Naive B cell (primary cell): ENCODE results near the gene DLD. TPM values are rescaled to one million over a fixed set of nuclear protein-coding genes. Genes with fewer than 3 reads are reported as not detected.

Experiments
- ATAC-seq, 2 donors: fragments of 150-1000 bp; cut with Tn5 transposase; 2 replicates each; pipeline ENCODE4 v1.10.0; 2021; ENCODE audit warnings: low read depth in 2 of 2, mild to moderate bottlenecking in 2 of 2, moderate library complexity in 2 of 2
- DNase-seq: peaks from one replicate; pipeline ENCODE4 v3.0.0; 2022
- H3K27ac Mint-ChIP-seq, 6 donors: one replicate each; pipeline ENCODE4 v1.8.0; 2020 to 2022; ENCODE audit warnings: mild to moderate bottlenecking in 6 of 6, mixed read lengths in 6 of 6, moderate library complexity in 5 of 6, inconsistent platforms in 2 of 6
- H3K27me3 Mint-ChIP-seq, 3 donors: one replicate each; pipeline ENCODE4 v1.8.0; 2021 to 2022; ENCODE audit warnings: mixed read lengths in 3 of 3, mild to moderate bottlenecking in 1 of 3
- H3K36me3 Mint-ChIP-seq, 2 donors: one replicate each; pipeline ENCODE4 v1.8.0; 2020 to 2022; ENCODE audit warnings: mixed read lengths in 2 of 2, inconsistent platforms in 1 of 2, mild to moderate bottlenecking in 1 of 2
- H3K4me1 Mint-ChIP-seq, 3 donors: one replicate each; pipeline ENCODE4 v1.8.0; 2020 to 2022; ENCODE audit warnings: mixed read lengths in 3 of 3, inconsistent platforms in 1 of 3, mild to moderate bottlenecking in 1 of 3, moderate library complexity in 1 of 3
- H3K4me3 Mint-ChIP-seq, 8 donors: one replicate each; pipeline ENCODE4 v1.8.0; 2020 to 2022; ENCODE audit warnings: mild to moderate bottlenecking in 8 of 8, mixed read lengths in 8 of 8, moderate library complexity in 8 of 8, inconsistent platforms in 2 of 8
- H3K9me3 Mint-ChIP-seq, 7 donors: one replicate each; pipeline ENCODE4 v1.8.0; 2020 to 2022; ENCODE audit warnings: mixed read lengths in 7 of 7, mild to moderate bottlenecking in 5 of 7, inconsistent platforms in 2 of 7, moderate library complexity in 1 of 7
- polyA plus RNA-seq, 6 donors: library from polyadenylated mRNA; unstranded; fragments of 300-500 nt; fragmentation: Illumina TruSeq; gene quantifications; one replicate each; pipeline ENCODE4 v1.2.3, GENCODE V29; 2021; ENCODE audit warnings: low read depth in 6 of 6

The DLD gene
- polyA plus RNA-seq, 6 donors from 2014 or later, result 35.3 to 49.5 (median 42.9) TPM

GRCh38 chr7:107933386-107934013 is 42.5 kb downstream of the DLD start:
- peak overlapping the region in 2 of 6 donors; percentile 48 to 73 for H3K27ac Mint-ChIP-seq

DNA sequence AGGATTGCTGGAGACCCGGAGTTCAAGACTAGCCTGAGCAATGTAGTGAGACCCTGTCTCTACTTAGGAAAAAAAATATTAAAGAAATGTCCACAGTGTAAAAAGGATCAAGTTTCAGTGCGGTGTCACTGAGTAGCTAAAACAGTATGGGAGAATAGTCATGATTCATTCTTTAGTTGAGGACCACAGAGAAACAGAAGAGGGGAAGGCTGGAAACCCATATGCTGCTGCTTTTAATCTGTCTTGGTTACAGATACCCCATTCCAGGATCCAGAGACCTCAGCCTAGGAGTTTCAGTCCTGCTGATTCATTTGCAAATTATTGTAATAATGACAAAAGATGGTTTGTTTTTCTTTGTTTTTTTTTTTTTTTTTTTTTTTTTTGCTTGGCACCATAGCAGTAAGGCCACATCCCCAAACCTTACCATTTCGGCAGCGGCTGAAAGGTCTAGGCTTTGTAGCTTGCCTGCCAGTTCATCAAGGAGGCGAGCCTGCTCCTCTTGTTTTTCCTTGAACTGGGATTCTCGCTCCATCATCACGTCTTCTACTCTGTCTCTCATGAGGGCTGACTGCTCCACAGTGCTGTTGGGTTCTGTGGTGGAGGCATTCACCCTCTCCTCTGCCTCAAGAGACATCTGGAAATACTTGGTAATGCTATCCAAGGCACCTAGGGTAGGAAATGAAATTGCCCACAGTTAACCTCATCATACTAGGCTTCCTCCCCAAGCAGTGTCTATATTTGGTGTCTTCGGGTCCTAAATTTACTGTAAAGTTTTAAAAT is 44.2 kb downstream of the DLD start:
- DNase-seq (no peak), ATAC-seq (no peak)
- Mint-ChIP-seq H3K36me3 (no peaks in the 10 kb centered on the region), H3K27ac (peak overlapping the region in 2 of 6 donors; percentile 13 to 86), H3K4me3 (no peak overlapping the region), H3K9me3 (no peaks in the 10 kb centered on the region), H3K27me3 (no peaks in the 10 kb centered on the region), H3K4me1 (no peaks in the 10 kb centered on the region)

More at GRCh38 chr7:107933386-107934013, 42.5 kb downstream of the DLD start:
- Mint-ChIP-seq H3K27me3 (no peaks in the 10 kb centered on the region), H3K36me3 (no peaks in the 10 kb centered on the region), H3K4me1 (no peaks in the 10 kb centered on the region), H3K4me3 (no peak overlapping the region), H3K9me3 (no peaks in the 10 kb centered on the region)
- ATAC-seq (no peak), DNase-seq (no peak)

DNA sequence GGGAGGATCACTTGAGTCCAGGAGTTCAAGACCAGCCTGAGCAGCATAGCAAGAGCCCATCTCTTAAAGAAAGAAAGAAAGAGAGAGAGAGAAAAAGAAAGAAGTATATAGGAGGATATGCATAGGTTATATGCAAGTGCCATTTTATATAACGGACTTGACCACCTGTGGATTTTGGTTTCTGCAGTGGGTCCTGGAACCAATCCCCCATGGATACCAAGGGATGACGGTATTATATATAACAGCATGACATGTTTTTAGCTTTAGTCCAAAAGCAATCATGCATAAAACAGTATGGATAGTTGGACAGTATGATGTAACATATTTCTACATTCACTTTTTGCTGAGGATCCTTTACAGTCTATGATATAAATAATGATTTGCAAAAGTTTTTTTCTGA is 45.3 kb downstream of the DLD start:
- ATAC-seq (no peak), DNase-seq (no peak)
- H3K36me3 Mint-ChIP-seq, result peaks cover 0 to 7% of the 10 kb centered on the region in 2 donors
- H3K9me3 Mint-ChIP-seq, result no peaks in the 10 kb centered on the region
- H3K27ac Mint-ChIP-seq, result peak overlapping the region in 1 of 6 donors; percentile 44
- H3K4me1 Mint-ChIP-seq, result no peaks in the 10 kb centered on the region
- no peaks in the 10 kb centered on the region for H3K27me3 Mint-ChIP-seq
- H3K4me3 Mint-ChIP-seq, result no peak overlapping the region

GRCh38 chr7:107937531-107937930 is 46.5 kb downstream of the DLD start:
- Mint-ChIP-seq H3K36me3 (peaks cover 0 to 12% of the 10 kb centered on the region in 2 donors), H3K9me3 (no peaks in the 10 kb centered on the region), H3K27me3 (no peaks in the 10 kb centered on the region), H3K4me1 (no peaks in the 10 kb centered on the region), H3K27ac (no peak overlapping the region), H3K4me3 (no peak overlapping the region)
- DNase-seq (no peak), ATAC-seq (no peak)

DNA sequence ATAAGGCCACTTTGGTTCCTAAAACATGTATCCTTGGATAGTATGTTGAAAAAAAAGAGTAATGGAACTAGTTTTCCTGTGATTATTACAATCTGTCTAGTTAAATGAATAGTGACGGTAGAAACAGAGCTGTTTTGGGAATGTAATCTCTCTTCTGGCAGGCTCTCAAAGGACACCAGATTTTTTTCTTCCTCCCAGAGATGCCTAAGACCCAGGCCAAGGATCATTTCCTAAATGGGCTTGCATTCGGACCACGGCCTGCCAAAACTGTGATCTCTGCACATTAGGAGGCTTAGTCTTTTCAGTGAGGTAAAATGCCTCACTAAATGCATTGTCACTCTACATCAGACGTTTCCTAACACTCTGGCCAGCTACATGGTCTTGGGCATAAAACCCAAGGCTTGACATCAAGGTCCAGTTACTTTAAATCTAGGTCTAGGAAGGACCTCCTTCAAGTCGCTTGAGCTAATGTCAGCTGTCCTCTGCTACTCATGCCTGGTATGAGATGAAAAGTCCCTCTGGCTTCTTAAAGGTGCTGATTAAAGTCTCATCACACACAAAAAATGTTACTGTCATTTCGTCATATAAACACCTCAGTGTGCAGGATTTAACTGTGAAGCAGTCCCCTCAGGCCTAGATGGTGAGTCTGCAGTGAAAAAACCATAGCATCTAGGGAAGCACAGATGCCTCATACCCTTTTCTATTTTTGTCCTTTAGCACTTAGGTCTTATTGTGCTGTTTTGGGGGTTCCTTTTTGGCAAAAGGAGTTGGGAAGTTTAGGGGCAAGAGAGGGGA is 47.7 kb downstream of the DLD start:
- H3K9me3 Mint-ChIP-seq, result no peaks in the 10 kb centered on the region
- ATAC-seq (no peak), DNase-seq (no peak)
- H3K27ac Mint-ChIP-seq, result peak overlapping the region in 1 of 6 donors; percentile 56
- no peaks in the 10 kb centered on the region for H3K4me1 Mint-ChIP-seq
- no peak overlapping the region for H3K4me3 Mint-ChIP-seq
- peaks cover 0 to 12% of the 10 kb centered on the region in 2 donors for H3K36me3 Mint-ChIP-seq
- H3K27me3 Mint-ChIP-seq, result no peaks in the 10 kb centered on the region

GRCh38 chr7:107939573-107940489 is 48.8 kb downstream of the DLD start:
- ATAC-seq (no peak), DNase-seq (no peak)
- Mint-ChIP-seq H3K27ac (no peak overlapping the region), H3K4me1 (no peaks in the 10 kb centered on the region), H3K4me3 (no peak overlapping the region), H3K27me3 (no peaks in the 10 kb centered on the region), H3K9me3 (no peaks in the 10 kb centered on the region), H3K36me3 (peaks cover 0 to 12% of the 10 kb centered on the region in 2 donors)

- Mint-ChIP-seq H3K4me1 (no peaks in the 10 kb centered on the region), H3K36me3 (peaks cover 0 to 12% of the 10 kb centered on the region in 2 donors), H3K27ac (no peak overlapping the region), H3K27me3 (no peaks in the 10 kb centered on the region), H3K9me3 (no peaks in the 10 kb centered on the region), H3K4me3 (no peak overlapping the region)
- ATAC-seq (no peak), DNase-seq (no peak)
These were observed 50.0 kb downstream of the DLD start for GRCh38 chr7:107940951-107941350.

DNA sequence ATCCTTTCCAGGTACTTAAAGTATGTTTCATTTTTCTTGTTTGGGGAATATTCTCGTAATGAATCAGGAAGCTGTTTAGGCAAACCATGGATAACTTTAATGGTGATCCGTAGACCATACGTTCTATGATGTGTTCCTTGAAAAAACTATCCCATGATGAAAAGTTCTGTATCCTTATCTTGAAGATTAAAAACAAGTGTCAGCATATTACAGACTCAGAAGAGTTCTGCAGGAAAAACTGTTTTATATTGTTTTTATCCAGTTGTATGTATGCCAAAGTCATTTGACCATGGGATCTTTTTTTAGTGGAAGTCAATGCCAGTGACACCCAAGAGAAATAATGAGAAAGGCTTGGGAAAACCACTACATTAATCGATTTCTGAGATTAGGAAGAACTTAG is 52.0 kb downstream of the DLD start:
- H3K27me3 Mint-ChIP-seq, result peaks cover 0 to under 1% (median 0%) of the 10 kb centered on the region in 3 donors
- peaks cover 0 to 12% of the 10 kb centered on the region in 2 donors for H3K36me3 Mint-ChIP-seq
- no peaks in the 10 kb centered on the region for H3K9me3 Mint-ChIP-seq
- ATAC-seq (no peak), DNase-seq (no peak)
- H3K4me1 Mint-ChIP-seq, result no peaks in the 10 kb centered on the region
- H3K27ac Mint-ChIP-seq, result no peak overlapping the region
- no peak overlapping the region for H3K4me3 Mint-ChIP-seq

- no peaks in the 10 kb centered on the region for H3K9me3 Mint-ChIP-seq
- no peak overlapping the region for H3K27ac Mint-ChIP-seq
- no peak for ATAC-seq
- H3K27me3 Mint-ChIP-seq, result peaks cover 0 to 7% (median 0%) of the 10 kb centered on the region in 3 donors
- no peaks in the 10 kb centered on the region for H3K4me1 Mint-ChIP-seq
- peaks cover 0 to 12% of the 10 kb centered on the region in 2 donors for H3K36me3 Mint-ChIP-seq
- H3K4me3 Mint-ChIP-seq, result no peak overlapping the region
- DNase-seq, result no peak
These were observed 53.6 kb downstream of the DLD start for GRCh38 chr7:107944411-107945169.

DNA sequence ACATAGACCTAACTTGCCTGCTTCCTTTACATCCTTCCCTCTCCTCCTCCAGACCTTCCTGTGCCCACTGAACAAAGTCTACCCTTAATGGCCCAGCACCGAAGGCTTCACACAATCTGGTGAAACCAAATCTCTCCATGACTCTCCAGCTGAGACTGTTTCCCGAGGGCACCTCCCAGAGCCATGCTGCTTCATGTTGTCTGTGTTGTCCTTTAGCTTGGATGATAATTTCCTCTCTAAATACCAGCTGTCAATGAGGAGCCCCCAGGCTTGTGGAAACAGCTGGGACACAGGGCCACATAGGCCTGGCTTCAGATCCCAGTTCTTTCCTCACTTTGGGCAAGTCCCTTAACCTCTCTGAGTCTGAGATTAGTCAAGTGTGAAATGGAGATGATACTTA is 54.3 kb downstream of the DLD start:
- H3K4me1 Mint-ChIP-seq, result no peaks in the 10 kb centered on the region
- DNase-seq (no peak), ATAC-seq (no peak)
- H3K36me3 Mint-ChIP-seq, result peaks cover 0 to 12% of the 10 kb centered on the region in 2 donors
- H3K4me3 Mint-ChIP-seq, result no peak overlapping the region
- peaks cover 0 to 7% (median 0%) of the 10 kb centered on the region in 3 donors for H3K27me3 Mint-ChIP-seq
- H3K9me3 Mint-ChIP-seq, result no peaks in the 10 kb centered on the region
- H3K27ac Mint-ChIP-seq, result no peak overlapping the region

DNA sequence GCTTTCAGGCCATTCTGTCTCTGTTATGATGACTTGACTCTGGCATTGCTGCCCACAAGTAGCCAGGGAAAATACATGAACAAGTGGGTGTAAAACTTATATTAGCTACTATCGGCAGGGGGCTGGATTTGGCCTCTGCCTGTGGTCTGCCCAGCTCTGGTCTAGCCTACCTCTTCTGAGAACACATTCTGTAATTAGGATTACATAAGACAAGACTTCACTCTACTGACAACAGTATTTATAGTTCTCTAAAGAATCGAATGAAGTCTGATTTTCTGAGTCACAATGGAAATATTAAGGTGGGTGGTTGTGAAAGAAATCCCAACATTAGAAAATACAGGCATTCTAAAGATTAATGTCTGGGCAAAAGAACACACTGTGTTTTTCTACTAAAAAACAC is 55.5 kb downstream of the DLD start:
- ATAC-seq (no peak), DNase-seq (no peak)
- no peaks in the 10 kb centered on the region for H3K9me3 Mint-ChIP-seq
- peaks cover 0 to 5% of the 10 kb centered on the region in 2 donors for H3K36me3 Mint-ChIP-seq
- H3K27ac Mint-ChIP-seq, result peak overlapping the region in 1 of 6 donors; percentile 56
- peaks cover 0 to 7% (median 0%) of the 10 kb centered on the region in 3 donors for H3K27me3 Mint-ChIP-seq
- no peak overlapping the region for H3K4me3 Mint-ChIP-seq
- no peaks in the 10 kb centered on the region for H3K4me1 Mint-ChIP-seq

- Mint-ChIP-seq H3K36me3 (peaks cover 0 to 5% of the 10 kb centered on the region in 2 donors), H3K27me3 (peaks cover 0 to 7% (median 0%) of the 10 kb centered on the region in 3 donors), H3K27ac (no peak overlapping the region), H3K4me1 (no peaks in the 10 kb centered on the region), H3K9me3 (no peaks in the 10 kb centered on the region), H3K4me3 (no peak overlapping the region)
- DNase-seq (no peak), ATAC-seq (no peak)
These were observed 55.9 kb downstream of the DLD start for GRCh38 chr7:107946881-107947280.
